H1 (cell line): ENCODE measurements around the gene TGFBI. TPM values are rescaled to one million over a fixed set of nuclear protein-coding genes. Genes with fewer than 3 reads are reported as not detected.
A peak's percentile ranks its signal among the peaks of the same experiment; 100 is the strongest.

Experiments
- CTCF ChIA-PET: fragments of 300-600 bp; sonication (Branson Sonifier 250); formaldehyde crosslinking; loops from one replicate; lab custom pipeline; 2021; ENCODE audit not compliant: partially characterized antibody; lab: Charles Lee
- POLR2A ChIA-PET: fragments of 300-600 bp; sonication (Branson Sonifier 250); formaldehyde crosslinking; loops from one replicate; lab custom pipeline; 2021; ENCODE audit warnings: inconsistent platforms; ENCODE audit not compliant: partially characterized antibody; lab: Charles Lee
- DNase-seq, 2 experiments: peaks; one replicate each; pipeline versions ENCODE4 v3.0.0 to v3.0.0-alpha.2; 2010 to 2022; ENCODE audit warnings: low spot score in 2 of 2, low read depth in 1 of 2, mixed read lengths in 1 of 2
- FAIRE-seq: peaks from 2 replicates; lab custom pipeline; 2011; peaks lifted over from hg19 to GRCh38; lab: Jason Lieb, UNC
- H2AFZ ChIP-seq: 2 replicates; pipeline ENCODE4 v1.8.1; 2012; ENCODE audit warnings: low read length, inconsistent platforms
- H2AK5ac ChIP-seq: 2 replicates; pipeline ENCODE4 v1.6.1; 2013; ENCODE audit warnings: low read depth, low read length
- H2BK120ac ChIP-seq: replicated peaks from 2 replicates; pipeline ENCODE3; 2013; ENCODE audit warnings: low read depth, low read length, inconsistent platforms
- H2BK12ac ChIP-seq: 2 replicates; pipeline ENCODE4 v1.6.1; 2013; ENCODE audit warnings: low read depth, low read length
- H2BK15ac ChIP-seq: 2 replicates; pipeline ENCODE4 v1.6.1; 2013; ENCODE audit warnings: low read length
- H2BK20ac ChIP-seq: 2 replicates; pipeline ENCODE4 v1.6.1; 2013; ENCODE audit warnings: low read length
- H2BK5ac ChIP-seq: 2 replicates; pipeline ENCODE4 v1.6.1; 2013; ENCODE audit warnings: low read depth, low read length
- H3K14ac ChIP-seq: 2 replicates; pipeline ENCODE4 v1.6.1; 2013; ENCODE audit warnings: inconsistent platforms; ENCODE audit not compliant: insufficient read length
- H3K18ac ChIP-seq: 2 replicates; pipeline ENCODE4 v1.6.1; 2013; ENCODE audit warnings: low read length; ENCODE audit errors: extremely low read depth
- H3K23ac ChIP-seq: 2 replicates; pipeline ENCODE4 v1.6.1; 2013; ENCODE audit warnings: inconsistent platforms; ENCODE audit not compliant: insufficient read length
- H3K23me2 ChIP-seq: 2 replicates; pipeline ENCODE4 v1.6.1; 2013; ENCODE audit warnings: low read depth, low read length
- H3K27ac ChIP-seq: 2 replicates; pipeline ENCODE4 v1.6.1; 2011; ENCODE audit warnings: low read depth, low read length, inconsistent platforms
- H3K27me3 ChIP-seq, 4 experiments: replicated peaks in 1 of 4; 1 replicate in 1 of 4; 2 replicates in 3 of 4; pipeline versions ENCODE4 v1.6.1 to v1.8.1; 2011 to 2013; ENCODE audit warnings: low read length in 3 of 4, mild to moderate bottlenecking in 3 of 4, inconsistent platforms in 2 of 4, mixed read lengths in 2 of 4, moderate library complexity in 1 of 4; ENCODE audit not compliant: control insufficient read depth in 3 of 4, insufficient read depth in 3 of 4; ENCODE audit errors: extremely low read depth in 1 of 4
- H3K36me3 ChIP-seq, 4 experiments: 2 replicates each; pipeline versions ENCODE4 v1.6.1 to v1.8.1; 2011 to 2013; ENCODE audit warnings: mild to moderate bottlenecking in 4 of 4, low read length in 3 of 4, moderate library complexity in 2 of 4, control low read depth in 1 of 4, inconsistent platforms in 1 of 4; ENCODE audit not compliant: insufficient read depth in 4 of 4, control insufficient read depth in 2 of 4
- H3K4ac ChIP-seq: replicated peaks from 2 replicates; pipeline ENCODE3; 2013; ENCODE audit warnings: low read length, low read depth, mixed read lengths, inconsistent platforms; ENCODE audit not compliant: insufficient read length
- H3K4me1 ChIP-seq, 4 experiments: replicated peaks in 1 of 4; 1 replicate in 1 of 4; 2 replicates in 3 of 4; pipeline versions ENCODE4 v1.6.1 to v1.8.1; 2011 to 2013; ENCODE audit warnings: low read length in 3 of 4, inconsistent platforms in 2 of 4, mixed read lengths in 1 of 4; ENCODE audit not compliant: insufficient read depth in 4 of 4, control insufficient read depth in 3 of 4
- H3K4me2 ChIP-seq, 2 experiments: 2 replicates each; pipeline versions ENCODE4 v1.6.1 to v1.8.1; 2011 to 2013; ENCODE audit warnings: low read depth in 2 of 2, low read length in 2 of 2, control low read depth in 1 of 2, inconsistent platforms in 1 of 2, mild to moderate bottlenecking in 1 of 2; ENCODE audit not compliant: insufficient read depth in 1 of 2
- H3K4me3 ChIP-seq, 4 experiments: fragments of 200-600, 300-600 bp in 1 of 4; sonication (generic), shearing (Covaris generic), sonication (Bioruptor Twin) in 1 of 4; 2 replicates each; pipeline versions ENCODE4 v1.5.1 to v1.8.1; 2011 to 2016; ENCODE audit warnings: low read length in 4 of 4, low read depth in 3 of 4, control low read depth in 2 of 4, inconsistent platforms in 2 of 4, mild to moderate bottlenecking in 2 of 4, mixed read lengths in 1 of 4, moderate library complexity in 1 of 4; ENCODE audit not compliant: insufficient read depth in 2 of 4; ENCODE audit errors: extremely low read depth in 1 of 4
- H3K56ac ChIP-seq: replicated peaks from 2 replicates; pipeline ENCODE3; 2013; ENCODE audit warnings: low read depth, mild to moderate bottlenecking, mixed read lengths, low read length, inconsistent platforms; ENCODE audit not compliant: insufficient read length
- H3K79me1 ChIP-seq: 2 replicates; pipeline ENCODE4 v1.6.1; 2013; ENCODE audit warnings: low read depth, low read length, control low read depth
- H3K79me2 ChIP-seq, 2 experiments: 2 replicates each; pipeline versions ENCODE4 v1.6.1 to v1.8.1; 2012 to 2013; ENCODE audit warnings: low read length in 2 of 2, mild to moderate bottlenecking in 2 of 2, inconsistent platforms in 1 of 2; ENCODE audit not compliant: insufficient read depth in 2 of 2, control insufficient read depth in 1 of 2
- H3K9ac ChIP-seq, 4 experiments: replicated peaks in 1 of 4; 1 replicate in 1 of 4; 2 replicates in 3 of 4; pipeline versions ENCODE4 v1.6.1 to v1.8.1; 2011 to 2013; ENCODE audit warnings: low read depth in 3 of 4, low read length in 3 of 4, control low read depth in 2 of 4, mild to moderate bottlenecking in 2 of 4, moderate library complexity in 2 of 4, inconsistent platforms in 1 of 4; ENCODE audit errors: extremely low read depth in 1 of 4
- H3K9me3 ChIP-seq, 2 experiments: 2 replicates each; pipeline versions ENCODE4 v1.6.1 to v1.8.1; 2012 to 2013; ENCODE audit warnings: mild to moderate bottlenecking in 2 of 2, moderate library complexity in 2 of 2, control low read depth in 1 of 2, inconsistent platforms in 1 of 2, low read depth in 1 of 2, low read length in 1 of 2, mixed read lengths in 1 of 2; ENCODE audit not compliant: insufficient read depth in 2 of 2
- H4K20me1 ChIP-seq, 2 experiments: replicated peaks in 1 of 2; 2 replicates each; pipeline versions ENCODE3 to v1.8.1; 2011 to 2013; ENCODE audit warnings: inconsistent platforms in 2 of 2, low read length in 2 of 2, mild to moderate bottlenecking in 1 of 2; ENCODE audit not compliant: insufficient read depth in 2 of 2, control insufficient read depth in 1 of 2
- H4K5ac ChIP-seq: 2 replicates; pipeline ENCODE4 v1.6.1; 2013; ENCODE audit warnings: low read length, low read depth, mixed read lengths, inconsistent platforms; ENCODE audit not compliant: insufficient read length
- H4K8ac ChIP-seq: 2 replicates; pipeline ENCODE4 v1.8.0; 2013; ENCODE audit warnings: mild to moderate bottlenecking, moderate library complexity, low read length, inconsistent platforms; ENCODE audit not compliant: insufficient read depth; ENCODE audit errors: extremely low read depth
- H4K91ac ChIP-seq: replicated peaks from 2 replicates; pipeline ENCODE3; 2013; ENCODE audit warnings: low read length, mixed read lengths, inconsistent platforms; ENCODE audit not compliant: insufficient read length
- ASH2L ChIP-seq: fragments of 200-600, 300-600 bp; sonication (generic); IDR thresholded peaks from one replicate; pipeline ENCODE4 v1.7.1; 2017; ENCODE audit warnings: low read length
- ATF2 ChIP-seq: IDR thresholded peaks from 2 replicates; pipeline ENCODE4 v1.6.1; 2012; ENCODE audit warnings: low read length, inconsistent platforms
- ATF3 ChIP-seq: IDR thresholded peaks from 2 replicates; pipeline ENCODE4 v1.6.1; 2011; ENCODE audit warnings: low read depth, mild to moderate bottlenecking, low read length; ENCODE audit not compliant: insufficient read depth
- BCL11A ChIP-seq, 2 experiments: IDR thresholded peaks; one replicate each; pipeline ENCODE4 v1.6.1; 2011; ENCODE audit warnings: low read depth in 2 of 2, low read length in 2 of 2, mild to moderate bottlenecking in 2 of 2
- CBX5 ChIP-seq: fragments of 300-800, 300-1000 bp; sonication (generic); IDR thresholded peaks from 2 replicates; pipeline ENCODE4 v1.7.1; 2016; ENCODE audit warnings: antibody characterized with exemption, low read length, low read depth
- KDM4A ChIP-seq: IDR thresholded peaks from one replicate; pipeline ENCODE4 v1.7.1; 2012; ENCODE audit warnings: low read depth, mild to moderate bottlenecking, moderate library complexity, low read length, inconsistent platforms; ENCODE audit not compliant: severe bottlenecking
- RXRA ChIP-seq: IDR thresholded peaks from 2 replicates; pipeline ENCODE4 v1.6.1; 2011; ENCODE audit warnings: low read depth, mild to moderate bottlenecking, low read length, moderate library complexity; ENCODE audit not compliant: insufficient read depth
- SRF ChIP-seq: IDR thresholded peaks from 2 replicates; pipeline ENCODE4 v1.6.1; 2011; ENCODE audit warnings: mild to moderate bottlenecking, low read depth, low read length, moderate library complexity
- TAF7 ChIP-seq: optimal IDR thresholded peaks from 2 replicates; pipeline ENCODE3; 2011; ENCODE audit warnings: low read depth, mild to moderate bottlenecking, inconsistent platforms, low read length, moderate library complexity, borderline replicate concordance
- TBP ChIP-seq: IDR thresholded peaks from 2 replicates; pipeline ENCODE4 v1.6.1; 2011; ENCODE audit warnings: low read depth, low read length, improper control_type of control experiment
- USF2 ChIP-seq: IDR thresholded peaks from 2 replicates; pipeline ENCODE4 v1.6.1; 2011; ENCODE audit warnings: low read length, improper control_type of control experiment
- WGBS, 2 experiments: shearing (Covaris generic) in 1 of 2; methylation state at CpG; one replicate each; pipeline versions ENCODE4 v1.1.6 to v1.1.7; 2013 to 2015; ENCODE audit warnings: low lambda C conversion rate in 2 of 2, mixed read lengths in 2 of 2, inconsistent platforms in 1 of 2, low coverage in 1 of 2, missing lambda C conversion rate in 1 of 2; ENCODE audit not compliant: insufficient replicate concordance in 2 of 2, insufficient coverage in 1 of 2, insufficient read length in 1 of 2; ENCODE audit errors: extremely low coverage in 1 of 2, missing lambda C conversion rate in 1 of 2; 5-methylcytosine and 5-hydroxymethylcytosine counted together
- polyA plus RNA-seq, 7 experiments: library from polyadenylated mRNA; depleted of rRNA in 3 of 7; stranded (reverse) in 5 of 7; unstranded in 2 of 7; fragments of >200 nt in 5 of 7; fragments of 200-250 nt in 2 of 7; gene quantifications; 1 replicate in 5 of 7; 2 replicates in 1 of 7; 4 replicates in 1 of 7; pipeline versions ENCODE4 v1.2.1 to v1.2.3, GENCODE V29; 2011 to 2013; ENCODE audit warnings: missing spikeins in 2 of 7, mixed read lengths in 2 of 7
- total RNA-seq: library from RNA; stranded (reverse); fragmentation: NEBNext Ultra II Directional; extraction: Animal tissue kit (Norgen Biotek cat#: 25700); gene quantifications from 2 replicates; pipeline ENCODE4 v1.2.1, GENCODE V29; 2021

Gene TGFBI
- total and polyA plus RNA-seq, 2 of the 8 experiments (the other 6 are each of a cell fraction or from before 2014, with no cell fraction given): 6.0 to 8.5 TPM

GRCh38 chr5:136006164-136006563, 22.6 kb upstream of the TGFBI start:
- no peak overlapping the region for H2BK15ac ChIP-seq
- no peaks in the 10 kb centered on the region for H3K79me1 ChIP-seq
- H2AFZ ChIP-seq: no peak overlapping the region
- no peak overlapping the region for H2BK12ac ChIP-seq
- no peaks in the 10 kb centered on the region for H3K36me3 ChIP-seq
- no peaks in the 10 kb centered on the region for H3K27me3 ChIP-seq
- ChIA-PET POLR2A (no interaction called here), CTCF (interaction anchor here (1.1 to 1.5 kb wide), 3 partner anchors 8 to 52 kb away, joined by 3 to 6 read pairs (median 4); no protein-coding TSS in a partner anchor)
- H3K4ac ChIP-seq: no peak overlapping the region
- H3K4me1 ChIP-seq: 0 out of 7 replicates have a peak, but pooled peaks cover 0 to 4% (median 0%) of the 10 kb centered on the region in 4 experiments
- no peaks in the 10 kb centered on the region for H3K9me3 ChIP-seq
- H3K4me2 ChIP-seq: no peak overlapping the region
- no peak overlapping the region for H4K5ac ChIP-seq
- no peaks in the 10 kb centered on the region for H3K23me2 ChIP-seq
- no peak for FAIRE-seq
- no peak overlapping the region for H2BK20ac ChIP-seq
- no peak overlapping the region for H3K18ac ChIP-seq
- H4K8ac ChIP-seq: peak overlapping the region; percentile 22; the same call in 1 of the 2 replicates
- H2AK5ac ChIP-seq: no peak overlapping the region
- H3K23ac ChIP-seq: no peak overlapping the region
- no peak overlapping the region for H3K56ac ChIP-seq
- no peak for DNase-seq
- H3K27ac ChIP-seq: no peak overlapping the region
- H3K79me2 ChIP-seq: no peaks in the 10 kb centered on the region
- H3K9ac ChIP-seq: no peak overlapping the region
- no peak overlapping the region for H2BK5ac ChIP-seq
- H4K20me1 ChIP-seq: no peaks in the 10 kb centered on the region
- H2BK120ac ChIP-seq: no peak overlapping the region
- no peak overlapping the region for H3K4me3 ChIP-seq
- no peak overlapping the region for H3K14ac ChIP-seq
- H4K91ac ChIP-seq: no peak overlapping the region
- WGBS, 2 experiments: 77% methylated on average over 11 of the region's 11 CpGs; no CpG with 5 or more reads in 1 of the 2 experiments
- TF ChIP-seq ATF2 (no peak), ASH2L (no peak), USF2 (no peak), CBX5 (no peak), TAF7 (no peak), BCL11A (IDR thresholded peaks at IDR 0.05; ENCODE audit: low read depth in 2 of 2, low read length in 2 of 2) (no peak), RXRA (no peak), ATF3 (no peak), KDM4A (no peak), SRF (no peak), TBP (no peak)
